OCI-LY7 (cell line): ENCODE measurements around the gene CEACAM4. TPM values are rescaled to one million over a fixed set of nuclear protein-coding genes. Genes with fewer than 3 reads are reported as not detected.

Experiments
- BruUV-seq: library from RNA; stranded (reverse); fragments of 400-500 nt; replicated peaks from 2 replicates; lab custom pipeline; 2021; lab: Mats Ljungman, UMichigan
- CTCF ChIA-PET: fragments of 300-600 bp; sonication (Branson Sonifier 250); formaldehyde crosslinking; loops from one replicate; lab custom pipeline; 2022; ENCODE audit warnings: antibody characterized with exemption; ENCODE audit not compliant: unreplicated experiment; lab: Charles Lee
- POLR2A ChIA-PET: fragments of 300-600 bp; sonication (Branson Sonifier 250); formaldehyde crosslinking; loops from one replicate; lab custom pipeline; 2022; ENCODE audit warnings: antibody characterized with exemption; lab: Charles Lee
- DNase-seq: peaks from one replicate; pipeline ENCODE4 v3.0.0-alpha.2; 2015; ENCODE audit warnings: low spot score
- H2AFZ ChIP-seq: fragments of 200-600 bp; sonication (generic), shearing (Covaris generic); 2 replicates; pipeline ENCODE4 v1.6.1; 2014; ENCODE audit warnings: mild to moderate bottlenecking, antibody characterized with exemption, low read length, moderate library complexity
- H3K27ac ChIP-seq: fragments of 200-600 bp; sonication (generic); 2 replicates; pipeline ENCODE4 v1.5.1; 2014; ENCODE audit warnings: mixed run types, low read depth, mild to moderate bottlenecking, moderate library complexity, low read length, inconsistent platforms; ENCODE audit not compliant: poor library complexity, severe bottlenecking
- H3K36me3 ChIP-seq: fragments of 200-600 bp; sonication (generic); 2 replicates; pipeline ENCODE4 v1.6.1; 2014; ENCODE audit warnings: mild to moderate bottlenecking, antibody characterized with exemption, low read length, moderate library complexity, mixed read lengths; ENCODE audit not compliant: insufficient read depth
- H3K4me1 ChIP-seq: fragments of 200-600 bp; sonication (generic); 2 replicates; pipeline ENCODE4 v1.5.1; 2014; ENCODE audit warnings: mild to moderate bottlenecking, low read length; ENCODE audit not compliant: insufficient read depth, poor library complexity, severe bottlenecking
- H3K4me2 ChIP-seq: fragments of 200-600 bp; sonication (generic); 2 replicates; pipeline ENCODE4 v1.6.1; 2014; ENCODE audit warnings: mild to moderate bottlenecking, low read length
- H3K4me3 ChIP-seq: fragments of 200-600 bp; sonication (generic); 2 replicates; pipeline ENCODE4 v1.5.1; 2014; ENCODE audit warnings: mild to moderate bottlenecking, low read depth, low read length; ENCODE audit not compliant: poor library complexity, severe bottlenecking
- H3K79me2 ChIP-seq: fragments of 200-600 bp; sonication (generic); 2 replicates; pipeline ENCODE4 v1.6.1; 2016; ENCODE audit warnings: low read depth, mild to moderate bottlenecking, low read length, moderate library complexity, mixed read lengths; ENCODE audit not compliant: insufficient read depth
- H3K9me2 ChIP-seq: fragments of 200-600 bp; sonication (generic); 2 replicates; pipeline ENCODE4 v1.6.1; 2016; ENCODE audit warnings: mild to moderate bottlenecking, low read length, mixed read lengths; ENCODE audit not compliant: insufficient read depth
- H3K9me3 ChIP-seq: fragments of 200-600 bp; sonication (generic); 2 replicates; pipeline ENCODE4 v1.6.1; 2014; ENCODE audit warnings: mild to moderate bottlenecking, mixed run types, low read length, mixed read lengths
- H4K20me1 ChIP-seq: fragments of 200-600 bp; sonication (generic); 2 replicates; pipeline ENCODE4 v1.6.1; 2014; ENCODE audit warnings: mild to moderate bottlenecking, antibody characterized with exemption, low read length, moderate library complexity, mixed read lengths; ENCODE audit not compliant: insufficient read depth
- CTCF ChIP-seq: fragments of 200-600 bp; sonication (generic); conservative IDR thresholded peaks from 2 replicates; pipeline ENCODE4 v1.5.1; 2014; ENCODE audit warnings: mild to moderate bottlenecking, antibody characterized with exemption, low read length, moderate library complexity, mixed read lengths
- EZH2phosphoT487 ChIP-seq: fragments of 200-600 bp; sonication (generic); IDR thresholded peaks from 2 replicates; pipeline ENCODE4 v1.6.1; 2018; ENCODE audit warnings: low read depth, borderline replicate concordance, mild to moderate bottlenecking, mixed run types, antibody characterized with exemption, low read length, moderate library complexity, mixed read lengths
- intact Hi-C: fragments of 100-400 bp; cut with micrococcal nuclease; formaldehyde crosslinking; loops from one replicate; pipeline ENCODE4 v1.10.0; 2022; ENCODE audit not compliant: unreplicated experiment
- total RNA-seq, 2 experiments: library from RNA; depleted of rRNA in 1 of 2; stranded (reverse); fragments of >200 nt in 1 of 2; shearing (Covaris generic) in 1 of 2; gene quantifications; 2 replicates each; pipeline ENCODE4 v1.2.3, GENCODE V29; 2014 to 2022

CEACAM4 gene
- total RNA-seq, 2 experiments from 2014 or later = not detected

DNA sequence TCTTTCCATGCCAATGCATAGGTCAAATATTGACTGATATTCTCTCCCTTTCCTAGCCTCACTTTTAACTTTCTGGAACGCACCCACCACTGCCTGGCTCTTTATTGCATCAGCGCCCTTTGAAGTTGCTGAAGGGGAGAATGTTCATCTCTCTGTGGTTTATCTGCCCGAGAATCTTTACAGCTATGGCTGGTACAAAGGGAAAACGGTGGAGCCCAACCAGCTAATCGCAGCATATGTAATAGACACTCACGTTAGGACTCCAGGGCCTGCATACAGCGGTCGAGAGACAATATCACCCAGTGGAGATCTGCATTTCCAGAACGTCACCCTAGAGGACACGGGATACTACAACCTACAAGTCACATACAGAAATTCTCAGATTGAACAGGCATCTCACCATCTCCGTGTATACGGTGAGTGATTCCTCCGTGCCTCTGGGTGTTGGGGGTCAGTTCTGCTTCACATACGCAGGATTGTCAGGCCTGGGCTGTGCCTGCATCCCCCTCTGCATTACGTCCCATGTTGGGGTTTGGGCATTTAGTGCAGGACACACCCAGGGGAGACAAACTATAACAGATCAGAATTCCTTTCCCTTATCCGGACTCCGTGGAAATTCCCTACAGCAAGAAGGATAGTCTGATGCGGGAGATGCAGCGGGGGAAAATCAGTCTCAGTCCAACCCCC lies 49.6 kb downstream of the CEACAM4 start:
- no peaks in the 10 kb centered on the region for H3K79me2 ChIP-seq
- intact Hi-C loops = no loop called here
- no peak overlapping the region for H2AFZ ChIP-seq
- H3K9me2 ChIP-seq = no peaks in the 10 kb centered on the region
- DNase-seq = no peak
- ChIA-PET POLR2A (no interaction called here), CTCF (no interaction called here)
- no TSS peak for BruUV-seq
- peaks cover 35% of the 10 kb centered on the region for H3K36me3 ChIP-seq
- no peak overlapping the region for H3K27ac ChIP-seq
- H4K20me1 ChIP-seq = no peaks in the 10 kb centered on the region
- peaks cover 21% of the 10 kb centered on the region for H3K9me3 ChIP-seq
- no peak for TF ChIP-seq EZH2phosphoT487
- TF ChIP-seq CTCF = no peak
- no peak overlapping the region for H3K4me3 ChIP-seq
- H3K4me1 ChIP-seq = peaks cover 13% of the 10 kb centered on the region
- H3K4me2 ChIP-seq = no peak overlapping the region

DNA sequence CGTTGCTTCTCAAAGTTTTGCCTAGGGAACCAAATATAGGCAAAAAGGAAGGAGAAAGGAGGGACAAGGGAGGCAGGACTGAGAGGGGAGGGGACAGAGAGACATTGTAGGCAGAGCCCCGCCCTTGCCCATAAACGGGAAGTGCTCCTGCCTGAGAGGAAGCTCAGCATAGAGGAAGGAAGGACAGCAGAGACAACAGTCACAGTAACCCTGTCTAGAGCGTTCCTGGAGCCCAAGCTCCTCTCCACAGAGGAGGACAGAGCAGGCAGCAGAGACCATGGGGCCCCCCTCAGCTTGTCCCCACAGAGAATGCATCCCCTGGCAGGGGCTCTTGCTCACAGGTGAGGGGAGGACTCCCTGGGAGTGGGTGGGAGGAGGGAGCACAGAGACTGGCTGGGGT lies 50.9 kb downstream of the CEACAM4 start, which contains the start of gene CEACAM21:
TSS of gene CEACAM21 (plus strand) at position 169 of the 400 bp plus-strand sequence. CDS start at position 278, 109 bp downstream.
- intact Hi-C loops = no loop called here
- ChIA-PET POLR2A (interaction anchor here (0.6 kb wide), 1 partner anchor 15 kb away, joined by 6 read pairs; no protein-coding TSS in a partner anchor), CTCF (interaction anchor here (0.7 kb wide), 1 partner anchor 15 kb away, joined by 3 read pairs; no protein-coding TSS in a partner anchor)
- TF ChIP-seq EZH2phosphoT487 = no peak
- TF ChIP-seq CTCF = no peak
- Histone ChIP-seq H3K79me2 (no peaks in the 10 kb centered on the region), H4K20me1 (no peaks in the 10 kb centered on the region), H3K36me3 (peaks cover 22% of the 10 kb centered on the region), H2AFZ (peak within 1 kb of the TSS; percentile 50; the same call in 1 of the 2 replicates), H3K9me2 (no peaks in the 10 kb centered on the region), H3K9me3 (peaks cover 13% of the 10 kb centered on the region), H3K4me1 (peaks cover 13% of the 10 kb centered on the region), H3K4me3 (peak within 1 kb of the TSS; percentile 30), H3K4me2 (peak within 1 kb of the TSS; percentile 63), H3K27ac (peak within 1 kb of the TSS; percentile 5)
- DNase-seq = peak; percentile 69
- no TSS peak for BruUV-seq

DNA sequence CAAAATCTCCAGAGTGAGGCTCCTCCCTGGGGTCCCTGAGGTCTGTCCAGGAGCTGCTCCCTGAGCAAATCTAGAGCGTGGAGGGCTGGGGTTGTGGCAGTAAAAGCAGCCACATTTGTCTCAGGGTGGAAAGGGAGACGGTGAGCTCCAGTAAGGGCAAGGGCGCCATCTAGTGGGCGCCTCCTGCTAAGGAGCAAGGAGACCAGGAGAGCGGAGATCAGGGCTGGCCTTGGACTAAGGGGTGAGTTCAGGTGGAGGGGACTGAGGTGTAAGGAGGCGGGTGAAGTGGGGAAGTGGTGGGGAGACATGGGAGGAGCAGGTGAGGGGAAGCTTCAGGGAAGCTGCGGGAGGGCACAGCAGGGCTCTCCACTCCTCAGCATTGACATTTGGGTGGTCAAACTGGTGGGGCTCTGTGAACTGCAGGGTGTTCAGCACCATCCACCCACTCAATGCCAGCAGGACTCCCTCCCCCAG lies 56.2 kb downstream of the CEACAM4 start:
- H3K36me3 ChIP-seq = peaks cover 23% of the 10 kb centered on the region
- no peaks in the 10 kb centered on the region for H3K79me2 ChIP-seq
- H3K9me3 ChIP-seq = no peaks in the 10 kb centered on the region
- no peak overlapping the region for H3K4me3 ChIP-seq
- no TSS peak for BruUV-seq
- ChIA-PET POLR2A (no interaction called here), CTCF (interaction anchor here (0.6 kb wide), 2 partner anchors 132 to 160 kb away, joined by 3 to 5 read pairs; no protein-coding TSS in a partner anchor)
- no peak overlapping the region for H3K4me2 ChIP-seq
- TF ChIP-seq EZH2phosphoT487 (no peak), CTCF (peak; percentile 98)
- H3K4me1 ChIP-seq = peaks cover 8% of the 10 kb centered on the region
- H3K9me2 ChIP-seq = no peaks in the 10 kb centered on the region
- intact Hi-C loops = loop anchor here (2.0 kb wide), 2 partner anchors 54 to 122 kb away; no protein-coding TSS in a partner anchor
- no peak overlapping the region for H3K27ac ChIP-seq
- H4K20me1 ChIP-seq = no peaks in the 10 kb centered on the region
- peak; percentile 87 for DNase-seq
- H2AFZ ChIP-seq = no peak overlapping the region
